ENCODE data around the gene PDE4D. TPM values are rescaled to one million over a fixed set of nuclear protein-coding genes. Genes with fewer than 3 reads are reported as not detected.
A peak's percentile ranks its signal among the peaks of the same experiment; 100 is the strongest.

PDE4D gene
- total RNA-seq, 1 experiment from 2014 or later = 3.3 TPM

- TF ChIP-seq ZNF219 (CRISPR knock-in tag; IDR thresholded peaks at IDR 0.05; ENCODE audit: borderline replicate concordance) = no peak
- TF ChIP-seq ZNF416 (CRISPR knock-in tag; IDR thresholded peaks at IDR 0.05) = no peak
- TF ChIP-seq NR3C1 (CRISPR knock-in tag; conservative IDR thresholded peaks at IDR 0.05; ENCODE audit: low read depth) = no peak
- TF ChIP-seq SMAD4 (CRISPR knock-in tag; IDR thresholded peaks at IDR 0.05) = no peak
These were observed 923.7 kb downstream of the PDE4D start (continued) for GRCh38 chr5:58969795-58970194.

DNA sequence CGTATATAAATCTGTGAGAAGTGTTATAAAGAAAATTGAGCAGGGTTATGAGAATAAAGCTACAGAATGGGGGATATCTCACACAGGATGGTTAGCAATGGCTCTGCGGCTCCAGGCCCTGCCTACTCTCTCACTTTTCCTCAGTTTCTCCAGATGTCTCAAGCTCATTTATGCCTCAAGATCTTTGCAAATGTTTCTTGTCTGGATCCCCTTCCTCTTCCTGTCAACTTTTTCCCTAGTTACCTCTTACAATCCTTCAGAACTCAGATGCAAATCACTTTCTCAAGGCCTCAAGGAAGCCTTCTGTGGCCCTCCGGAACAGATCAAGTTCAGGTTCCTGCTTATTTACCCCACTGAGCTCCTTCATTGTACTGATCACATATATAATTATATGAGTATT lies 924.3 kb downstream of the PDE4D start:
- DNase-seq (ENCODE audit: low spot score) = no peak
- H3K36me3 Mint-ChIP-seq = no peaks in the 10 kb centered on the region
- no peaks in the 10 kb centered on the region for H3K9me3 Mint-ChIP-seq
- no peak for TF ChIP-seq ZNF423 (CRISPR knock-in tag; IDR thresholded peaks at IDR 0.05)
- H3K27me3 Mint-ChIP-seq (ENCODE audit: low read depth) = no peaks in the 10 kb centered on the region
- H3K27ac Mint-ChIP-seq = peak overlapping the region; percentile 50; the same call in 1 of the 2 replicates
- POLR2A ChIA-PET = no interaction called here
- no peak for ATAC-seq
- CTCF ChIA-PET = interaction anchor here (3.3 kb wide), 1 partner anchor 78 kb away, joined by 15 read pairs; no protein-coding TSS in a partner anchor
- no peak overlapping the region for H3K4me3 Mint-ChIP-seq
- peaks cover 22% of the 10 kb centered on the region for H3K4me1 Mint-ChIP-seq

- no peak for ATAC-seq
- ChIA-PET CTCF (interaction anchor here (3.3 kb wide), 1 partner anchor 77 kb away, joined by 15 read pairs; no protein-coding TSS in a partner anchor), POLR2A (interaction anchor here (0.6 kb wide), 1 partner anchor 8 kb away, joined by 4 read pairs; no protein-coding TSS in a partner anchor)
- no peak for DNase-seq (ENCODE audit: low spot score)
- H3K27me3 Mint-ChIP-seq (ENCODE audit: low read depth) = no peaks in the 10 kb centered on the region
- no peak overlapping the region for H3K27ac Mint-ChIP-seq
- H3K4me3 Mint-ChIP-seq = no peak overlapping the region
- no peak for TF ChIP-seq NR1H2 (CRISPR knock-in tag; IDR thresholded peaks at IDR 0.05)
- TF ChIP-seq, protein P1, sequence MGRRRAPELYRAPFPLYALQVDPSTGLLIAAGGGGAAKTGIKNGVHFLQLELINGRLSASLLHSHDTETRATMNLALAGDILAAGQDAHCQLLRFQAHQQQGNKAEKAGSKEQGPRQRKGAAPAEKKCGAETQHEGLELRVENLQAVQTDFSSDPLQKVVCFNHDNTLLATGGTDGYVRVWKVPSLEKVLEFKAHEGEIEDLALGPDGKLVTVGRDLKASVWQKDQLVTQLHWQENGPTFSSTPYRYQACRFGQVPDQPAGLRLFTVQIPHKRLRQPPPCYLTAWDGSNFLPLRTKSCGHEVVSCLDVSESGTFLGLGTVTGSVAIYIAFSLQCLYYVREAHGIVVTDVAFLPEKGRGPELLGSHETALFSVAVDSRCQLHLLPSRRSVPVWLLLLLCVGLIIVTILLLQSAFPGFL (CRISPR knock-in tag; IDR thresholded peaks at IDR 0.05; ENCODE audit: borderline replicate concordance) = no peak
- no peak for TF ChIP-seq MLX (CRISPR knock-in tag; IDR thresholded peaks at IDR 0.05)
- TF ChIP-seq NFYB (CRISPR knock-in tag; conservative IDR thresholded peaks at IDR 0.05; ENCODE audit: low read depth) = no peak
- no peak for TF ChIP-seq MXD4 (CRISPR knock-in tag; IDR thresholded peaks at IDR 0.05; ENCODE audit: borderline replicate concordance)
- no peak for TF ChIP-seq ZNF317 (CRISPR knock-in tag; IDR thresholded peaks at IDR 0.05; ENCODE audit: borderline replicate concordance, low read depth)
- no peak for TF ChIP-seq CBFB (CRISPR knock-in tag; IDR thresholded peaks at IDR 0.05; ENCODE audit: low read depth)
- no peaks in the 10 kb centered on the region for H3K9me3 Mint-ChIP-seq
- no peaks in the 10 kb centered on the region for H3K36me3 Mint-ChIP-seq
- peaks cover 22% of the 10 kb centered on the region for H3K4me1 Mint-ChIP-seq
These were observed 925.2 kb downstream of the PDE4D start for GRCh38 chr5:58968350-58968749.

DNA sequence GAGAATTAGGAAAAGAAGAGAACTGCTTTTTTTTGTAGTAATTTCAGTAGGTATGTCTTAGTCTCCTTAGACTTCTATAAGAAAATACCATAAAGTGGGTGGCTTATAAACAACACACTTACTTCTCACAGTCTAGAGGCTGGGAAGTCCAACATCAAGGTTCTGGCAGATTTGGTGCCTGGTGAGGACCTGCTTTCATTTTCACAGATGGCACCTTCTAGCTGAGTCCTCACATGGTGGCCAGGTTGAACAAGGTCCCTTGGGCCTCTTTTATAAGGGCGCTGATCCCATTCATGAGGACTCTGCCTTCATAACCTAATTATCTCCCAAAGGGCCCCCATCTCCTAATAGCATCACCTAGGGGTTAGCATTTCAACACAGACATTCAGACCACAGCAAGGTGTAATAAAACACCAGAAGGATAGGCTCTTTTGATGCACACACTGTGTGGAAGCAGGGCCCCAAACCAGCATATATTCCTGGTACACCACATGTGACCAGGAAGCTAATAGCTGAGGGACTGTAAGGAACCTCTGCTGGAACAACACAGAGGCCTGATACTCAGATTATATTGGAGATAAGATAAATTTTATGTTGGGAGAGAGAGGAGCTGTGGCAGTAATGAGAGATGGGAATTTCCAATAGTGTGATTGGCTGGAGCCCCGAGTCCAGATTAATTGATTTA lies 925.8 kb downstream of the PDE4D start:
- no peak for TF ChIP-seq ZNF232 (CRISPR knock-in tag; IDR thresholded peaks at IDR 0.05)
- no peak for TF ChIP-seq CTCF (IDR thresholded peaks at IDR 0.05)
- TF ChIP-seq ETV6 (CRISPR knock-in tag; IDR thresholded peaks at IDR 0.05) = no peak
- TF ChIP-seq, protein P2, sequence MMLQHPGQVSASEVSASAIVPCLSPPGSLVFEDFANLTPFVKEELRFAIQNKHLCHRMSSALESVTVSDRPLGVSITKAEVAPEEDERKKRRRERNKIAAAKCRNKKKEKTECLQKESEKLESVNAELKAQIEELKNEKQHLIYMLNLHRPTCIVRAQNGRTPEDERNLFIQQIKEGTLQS (CRISPR knock-in tag; conservative IDR thresholded peaks at IDR 0.05) = no peak
- TF ChIP-seq JAZF1 (CRISPR knock-in tag; IDR thresholded peaks at IDR 0.05) = no peak
- TF ChIP-seq CREB1 (CRISPR knock-in tag; IDR thresholded peaks at IDR 0.05) = no peak
- no peak for TF ChIP-seq ATF2 (CRISPR knock-in tag; IDR thresholded peaks at IDR 0.05; ENCODE audit: borderline replicate concordance, low read depth)
- TF ChIP-seq MXD4 (CRISPR knock-in tag; IDR thresholded peaks at IDR 0.05; ENCODE audit: borderline replicate concordance) = no peak
- no peak for TF ChIP-seq ZNF396 (CRISPR knock-in tag; IDR thresholded peaks at IDR 0.05; ENCODE audit: borderline replicate concordance)
- no peak for TF ChIP-seq CREM (CRISPR knock-in tag; IDR thresholded peaks at IDR 0.05)
- no peak for TF ChIP-seq HMGXB4 (CRISPR knock-in tag; IDR thresholded peaks at IDR 0.05)
- DNase-seq (ENCODE audit: low spot score) (no peak), ATAC-seq (no peak)
- peaks cover 22% of the 10 kb centered on the region for H3K4me1 Mint-ChIP-seq
- no peaks in the 10 kb centered on the region for H3K36me3 Mint-ChIP-seq
- POLR2A ChIA-PET = no interaction called here
- no peaks in the 10 kb centered on the region for H3K9me3 Mint-ChIP-seq
- H3K27me3 Mint-ChIP-seq (ENCODE audit: low read depth) = no peaks in the 10 kb centered on the region
- CTCF ChIA-PET = interaction anchor here (3.3 kb wide), 1 partner anchor 76 kb away, joined by 15 read pairs; no protein-coding TSS in a partner anchor
- no peak overlapping the region for H3K27ac Mint-ChIP-seq
- no peak overlapping the region for H3K4me3 Mint-ChIP-seq
